GM12878 (cell line): ENCODE data around the gene SMPD3. TPM values are rescaled to one million over a fixed set of nuclear protein-coding genes. Genes with fewer than 3 reads are reported as not detected.

Experiments used
- ATAC-seq: fragments of 200-7000 bp; cut with Tn5 transposase; 3 replicates; pipeline ENCODE4 v1.9.1; 2020; ENCODE audit warnings: mild to moderate bottlenecking, moderate library complexity
- BruUV-seq: library from RNA; stranded (reverse); fragments of 400-500 nt; replicated peaks from 2 replicates; lab custom pipeline; 2021; lab: Mats Ljungman, UMichigan
- CTCF ChIA-PET: fragments of 300-600 bp; sonication (Branson Sonifier 250); formaldehyde crosslinking; extraction: SDS; loops from one replicate; lab custom pipeline; 2021; ENCODE audit warnings: inconsistent platforms; lab: Yijun Ruan, JAX
- POLR2A ChIA-PET: fragments of 350-600 bp; formaldehyde crosslinking; extraction: SDS; loops from one replicate; lab custom pipeline; 2021; ENCODE audit warnings: inconsistent platforms; lab: Charles Lee
- RAD21 ChIA-PET: fragments of 300-600 bp; sonication (Branson Sonifier 250); formaldehyde crosslinking; loops from one replicate; lab custom pipeline; 2023; ENCODE audit warnings: antibody characterized with exemption; ENCODE audit not compliant: unreplicated experiment; lab: Charles Lee
- SMC1A ChIA-PET: fragments of 300-600 bp; sonication (Branson Sonifier 250); formaldehyde crosslinking; loops from one replicate; lab custom pipeline; 2023; ENCODE audit not compliant: unreplicated experiment, uncharacterized antibody; lab: Charles Lee
- DNase-seq: peaks from one replicate; pipeline ENCODE4 v3.0.0-alpha.2; 2011; ENCODE audit warnings: low read depth, low spot score
- FAIRE-seq: peaks from 3 replicates; lab custom pipeline; 2011; peaks lifted over from hg19 to GRCh38; lab: Jason Lieb, UNC
- H2AFZ ChIP-seq: 2 replicates; pipeline ENCODE4 v1.6.0; 2011; ENCODE audit warnings: low read depth, low read length, control low read depth; ENCODE audit not compliant: control insufficient read depth
- H3K27ac ChIP-seq: 2 replicates; pipeline ENCODE4 v1.5.1; 2011; ENCODE audit warnings: control low read depth; ENCODE audit not compliant: control insufficient read depth, insufficient read depth
- H3K27me3 ChIP-seq, 2 experiments: replicated peaks in 1 of 2; 2 replicates each; pipeline versions ENCODE4 v1.6.0 to v1.6.1; 2011; ENCODE audit warnings: low read length in 1 of 2; ENCODE audit not compliant: control insufficient read depth in 2 of 2, insufficient read depth in 2 of 2
- H3K36me3 ChIP-seq, 2 experiments: 2 replicates each; pipeline ENCODE4 v1.5.1; 2011; ENCODE audit warnings: low read length in 1 of 2; ENCODE audit not compliant: control insufficient read depth in 2 of 2, insufficient read depth in 2 of 2
- H3K4me1 ChIP-seq: 2 replicates; pipeline ENCODE4 v1.6.1; 2011; ENCODE audit warnings: mild to moderate bottlenecking, low read length, moderate library complexity, mixed read lengths; ENCODE audit not compliant: control insufficient read depth, insufficient read depth
- H3K4me2 ChIP-seq: 2 replicates; pipeline ENCODE4 v1.6.0; 2011; ENCODE audit warnings: control low read depth; ENCODE audit not compliant: control insufficient read depth, insufficient read depth
- H3K4me3 ChIP-seq: fragments of 200-600 bp; sonication (generic); 2 replicates; pipeline ENCODE4 v1.5.1; 2016
- H3K79me2 ChIP-seq: 2 replicates; pipeline ENCODE4 v1.6.0; 2011; ENCODE audit warnings: low read length; ENCODE audit not compliant: control insufficient read depth, insufficient read depth
- H3K9ac ChIP-seq: 2 replicates; pipeline ENCODE4 v1.8.0; 2011; ENCODE audit warnings: low read length, control low read depth, mixed read lengths; ENCODE audit not compliant: control insufficient read depth, insufficient read depth
- H3K9me3 ChIP-seq: replicated peaks from 3 replicates; pipeline ENCODE4 v1.5.1; 2011; ENCODE audit warnings: mild to moderate bottlenecking, low read length; ENCODE audit not compliant: control insufficient read depth, insufficient read depth
- H4K20me1 ChIP-seq: 2 replicates; pipeline ENCODE4 v1.6.0; 2011; ENCODE audit not compliant: control insufficient read depth, insufficient read depth
- BACH1 ChIP-seq: fragments of 450-650 bp; IDR thresholded peaks from 2 replicates; pipeline ENCODE4 v1.6.1; 2017; ENCODE audit warnings: mild to moderate bottlenecking, borderline replicate concordance
- BCL11A ChIP-seq: IDR thresholded peaks from 2 replicates; pipeline ENCODE4 v1.6.1; 2011; ENCODE audit warnings: low read depth, low read length
- BCLAF1 ChIP-seq: fragments of 450-650 bp; IDR thresholded peaks from 2 replicates; pipeline ENCODE4 v1.6.1; 2017; ENCODE audit warnings: antibody characterized with exemption, mild to moderate bottlenecking, moderate library complexity
- CREM ChIP-seq: IDR thresholded peaks from 2 replicates; pipeline ENCODE4 v1.6.1; 2014; ENCODE audit warnings: antibody characterized with exemption, low read depth
- ESRRA ChIP-seq: IDR thresholded peaks from 2 replicates; pipeline ENCODE4 v1.6.1; 2012; ENCODE audit warnings: mild to moderate bottlenecking, low read length, improper control_type of control experiment
- EZH2 ChIP-seq: IDR thresholded peaks from 2 replicates; pipeline ENCODE4 v1.6.1; 2012; ENCODE audit warnings: low read depth, mild to moderate bottlenecking, control low read depth, inconsistent platforms, low read length, borderline replicate concordance; ENCODE audit not compliant: control insufficient read depth
- HDAC2 ChIP-seq: fragments of 200-600 bp; sonication (generic); IDR thresholded peaks from 2 replicates; pipeline ENCODE4 v1.6.1; 2017
- IKZF1 ChIP-seq: fragments of 450-650 bp; conservative IDR thresholded peaks from 2 replicates; pipeline ENCODE4 v1.6.1; 2017; ENCODE audit warnings: antibody characterized with exemption, mild to moderate bottlenecking
- POLR2AphosphoS5 ChIP-seq: IDR thresholded peaks from 2 replicates; pipeline ENCODE4 v1.6.1; 2011; ENCODE audit warnings: mild to moderate bottlenecking, low read length, inconsistent platforms
- RCOR1 ChIP-seq: conservative IDR thresholded peaks from 2 replicates; pipeline ENCODE4 v1.6.1; 2012; ENCODE audit warnings: low read depth, low read length, improper control_type of control experiment
- SP1 ChIP-seq: IDR thresholded peaks from one replicate; pipeline ENCODE4 v1.6.1; 2011; ENCODE audit warnings: low read depth, low read length
- STAT3 ChIP-seq: IDR thresholded peaks from 2 replicates; pipeline ENCODE4 v1.6.1; 2011; ENCODE audit warnings: low read depth, low read length, improper control_type of control experiment
- TAF1 ChIP-seq: IDR thresholded peaks from 2 replicates; pipeline ENCODE4 v1.6.1; 2011; ENCODE audit warnings: mild to moderate bottlenecking, low read depth, low read length, borderline replicate concordance
- ZBED1 ChIP-seq: IDR thresholded peaks from 2 replicates; pipeline ENCODE4 v1.6.1; 2016; ENCODE audit warnings: borderline replicate concordance
- WGBS: methylation state at CpG from one replicate; pipeline ENCODE4 v1.1.6; 2016; ENCODE audit warnings: low lambda C conversion rate; ENCODE audit not compliant: insufficient replicate concordance, insufficient coverage; ENCODE audit errors: missing lambda C conversion rate; 5-methylcytosine and 5-hydroxymethylcytosine counted together
- in situ Hi-C: fragments of 300-500 bp; cut with MboI; formaldehyde crosslinking; loops from 9 replicates; pipeline ENCODE4 v1.14.3; 2018; ENCODE audit warnings: mixed read lengths
- intact Hi-C: fragments of 100-400 bp; cut with micrococcal nuclease; formaldehyde crosslinking; loops from one replicate; pipeline ENCODE4 v1.14.2; 2022; ENCODE audit not compliant: unreplicated experiment
- polyA plus RNA-seq, 11 experiments: library from polyadenylated mRNA; depleted of rRNA in 4 of 11; unstranded in 6 of 11; stranded (reverse) in 5 of 11; fragments of >200 nt; fragmentation: Nextera tagmentation in 4 of 11; fragmentation: Illumina TruSeq in 1 of 11; extraction: Ambion mirVana in 4 of 11; extraction: Trizol in 1 of 11; gene quantifications; 1 replicate in 1 of 11; 2 replicates in 10 of 11; pipeline versions ENCODE4 v1.2.1 to v1.2.3, GENCODE V29; 2011 to 2016; ENCODE audit warnings: inconsistent platforms in 2 of 11, missing spikeins in 2 of 11, low read depth in 1 of 11
- total RNA-seq, 4 experiments: library from RNA; depleted of rRNA in 3 of 4; stranded (reverse); fragments of >200 nt in 3 of 4; fragmentation: Illumina TruSeq in 1 of 4; extraction: Trizol in 1 of 4; gene quantifications; 2 replicates each; pipeline versions ENCODE4 v1.2.1 to v1.2.3, GENCODE V29; 2013 to 2021
- TF ChIP-seq, protein P1 (sequence below): fragments of 450-650 bp; IDR thresholded peaks from 2 replicates; pipeline ENCODE4 v1.6.1; 2017; ENCODE audit warnings: low read depth, mild to moderate bottlenecking, moderate library complexity
- TF ChIP-seq, protein P2 (sequence below): fragments of 450-650 bp; IDR thresholded peaks from 2 replicates; pipeline ENCODE4 v1.6.1; 2018; ENCODE audit warnings: mild to moderate bottlenecking, low read depth, moderate library complexity; ENCODE audit not compliant: partially characterized antibody

SMPD3 gene
- total and polyA plus RNA-seq, 10 of the 15 experiments (the other 5 are each of a cell fraction or from before 2014, with no cell fraction given) = 0.04 to 2.0 (median 1.2) TPM

DNA sequence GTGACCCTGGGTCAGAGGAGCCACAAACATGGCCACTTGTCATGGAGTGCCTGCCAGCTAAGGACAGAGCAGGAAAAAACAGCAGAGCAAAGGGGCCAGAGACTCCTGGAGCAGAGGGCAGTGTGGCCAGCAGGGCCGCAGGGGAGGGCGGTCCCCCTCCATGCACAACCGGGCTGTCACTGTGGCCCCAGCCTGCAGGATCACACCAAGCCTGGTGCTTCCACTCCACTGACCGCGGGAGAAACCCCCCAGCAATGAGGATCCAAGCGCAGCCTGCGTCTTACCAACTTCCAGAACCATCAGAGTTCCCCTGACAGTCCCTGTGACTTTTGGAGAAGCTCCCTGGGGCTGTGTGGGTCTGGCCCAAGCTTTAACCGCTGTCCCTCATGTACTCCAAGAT is 75.5 kb downstream of the SMPD3 start:
- SMC1A ChIA-PET = no interaction called here
- WGBS = 73% methylated on average over 8 of the region's 8 CpGs
- Histone ChIP-seq H3K27me3 (no peaks in the 10 kb centered on the region; a peak in 2 of 4 replicates), H2AFZ (no peak overlapping the region), H3K9me3 (no peaks in the 10 kb centered on the region), H3K9ac (no peak overlapping the region), H3K36me3 (no peaks in the 10 kb centered on the region), H3K4me2 (no peak overlapping the region), H4K20me1 (no peaks in the 10 kb centered on the region), H3K4me3 (no peak overlapping the region), H3K27ac (no peak overlapping the region), H3K79me2 (no peaks in the 10 kb centered on the region), H3K4me1 (peaks cover 30% of the 10 kb centered on the region)
- TF ChIP-seq ZBED1 (no peak), STAT3 (no peak), TAF1 (no peak), EZH2 (no peak), HDAC2 (no peak), BCLAF1 (no peak), SP1 (no peak), BCL11A (no peak), RCOR1 (no peak), BACH1 (no peak), POLR2AphosphoS5 (no peak), IKZF1 (no peak), ESRRA (no peak), CREM (no peak)
- TF ChIP-seq, protein P1, sequence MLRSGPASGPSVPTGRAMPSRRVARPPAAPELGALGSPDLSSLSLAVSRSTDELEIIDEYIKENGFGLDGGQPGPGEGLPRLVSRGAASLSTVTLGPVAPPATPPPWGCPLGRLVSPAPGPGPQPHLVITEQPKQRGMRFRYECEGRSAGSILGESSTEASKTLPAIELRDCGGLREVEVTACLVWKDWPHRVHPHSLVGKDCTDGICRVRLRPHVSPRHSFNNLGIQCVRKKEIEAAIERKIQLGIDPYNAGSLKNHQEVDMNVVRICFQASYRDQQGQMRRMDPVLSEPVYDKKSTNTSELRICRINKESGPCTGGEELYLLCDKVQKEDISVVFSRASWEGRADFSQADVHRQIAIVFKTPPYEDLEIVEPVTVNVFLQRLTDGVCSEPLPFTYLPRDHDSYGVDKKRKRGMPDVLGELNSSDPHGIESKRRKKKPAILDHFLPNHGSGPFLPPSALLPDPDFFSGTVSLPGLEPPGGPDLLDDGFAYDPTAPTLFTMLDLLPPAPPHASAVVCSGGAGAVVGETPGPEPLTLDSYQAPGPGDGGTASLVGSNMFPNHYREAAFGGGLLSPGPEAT = no peak
- TF ChIP-seq, protein P2, sequence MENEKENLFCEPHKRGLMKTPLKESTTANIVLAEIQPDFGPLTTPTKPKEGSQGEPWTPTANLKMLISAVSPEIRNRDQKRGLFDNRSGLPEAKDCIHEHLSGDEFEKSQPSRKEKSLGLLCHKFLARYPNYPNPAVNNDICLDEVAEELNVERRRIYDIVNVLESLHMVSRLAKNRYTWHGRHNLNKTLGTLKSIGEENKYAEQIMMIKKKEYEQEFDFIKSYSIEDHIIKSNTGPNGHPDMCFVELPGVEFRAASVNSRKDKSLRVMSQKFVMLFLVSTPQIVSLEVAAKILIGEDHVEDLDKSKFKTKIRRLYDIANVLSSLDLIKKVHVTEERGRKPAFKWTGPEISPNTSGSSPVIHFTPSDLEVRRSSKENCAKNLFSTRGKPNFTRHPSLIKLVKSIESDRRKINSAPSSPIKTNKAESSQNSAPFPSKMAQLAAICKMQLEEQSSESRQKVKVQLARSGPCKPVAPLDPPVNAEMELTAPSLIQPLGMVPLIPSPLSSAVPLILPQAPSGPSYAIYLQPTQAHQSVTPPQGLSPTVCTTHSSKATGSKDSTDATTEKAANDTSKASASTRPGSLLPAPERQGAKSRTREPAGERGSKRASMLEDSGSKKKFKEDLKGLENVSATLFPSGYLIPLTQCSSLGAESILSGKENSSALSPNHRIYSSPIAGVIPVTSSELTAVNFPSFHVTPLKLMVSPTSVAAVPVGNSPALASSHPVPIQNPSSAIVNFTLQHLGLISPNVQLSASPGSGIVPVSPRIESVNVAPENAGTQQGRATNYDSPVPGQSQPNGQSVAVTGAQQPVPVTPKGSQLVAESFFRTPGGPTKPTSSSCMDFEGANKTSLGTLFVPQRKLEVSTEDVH = no peak
- intact Hi-C loops = no loop called here
- FAIRE-seq = no peak
- in situ Hi-C loops = no loop called here
- no peak for ATAC-seq
- POLR2A ChIA-PET = no interaction called here
- BruUV-seq = no TSS peak
- DNase-seq = no peak
- RAD21 ChIA-PET = interaction anchor here (0.9 kb wide), 1 partner anchor 12 kb away, joined by 3 read pairs; no protein-coding TSS in a partner anchor
- CTCF ChIA-PET = interaction anchor here (1.4 to 9.1 kb wide), 3 partner anchors 10 to 44 kb away, joined by 3 to 77 read pairs (median 3); no protein-coding TSS in a partner anchor
